PC-3 (cell line): ENCODE measurements around the gene GUCA2B. TPM values are rescaled to one million over a fixed set of nuclear protein-coding genes. Genes with fewer than 3 reads are reported as not detected.

Experiments
- ATAC-seq: fragments of 200-7000 bp; cut with Tn5 transposase; 2 replicates; pipeline ENCODE4 v1.9.1; 2020; ENCODE audit warnings: mild to moderate bottlenecking, moderate library complexity
- BruUV-seq: library from RNA; stranded (reverse); fragments of 400-500 nt; replicated peaks from 2 replicates; lab custom pipeline; 2021; lab: Mats Ljungman, UMichigan
- CTCF ChIA-PET: fragments of 300-600 bp; sonication (Branson Sonifier 250); formaldehyde crosslinking; loops from one replicate; lab custom pipeline; 2022; ENCODE audit warnings: antibody characterized with exemption; lab: Charles Lee
- POLR2A ChIA-PET: fragments of 300-600 bp; sonication (Branson Sonifier 250); formaldehyde crosslinking; loops from one replicate; lab custom pipeline; 2022; ENCODE audit warnings: antibody characterized with exemption; ENCODE audit not compliant: unreplicated experiment; lab: Charles Lee
- DNase-seq: peaks from one replicate; pipeline ENCODE4 v3.0.0-alpha.2; 2015
- H2AFZ ChIP-seq: fragments of 300-600 bp; sonication (generic); 2 replicates; pipeline ENCODE4 v1.6.0; 2016; ENCODE audit warnings: antibody characterized with exemption, low read length
- H3F3A ChIP-seq: fragments of 300-600 bp; sonication (generic); one replicate; pipeline ENCODE4 v1.6.0; 2017; ENCODE audit warnings: antibody characterized with exemption, low read length, control low read depth, mild to moderate bottlenecking; ENCODE audit not compliant: unreplicated experiment
- H3K27ac ChIP-seq: fragments of 300-600 bp; sonication (generic); 2 replicates; pipeline ENCODE4 v1.5.1; 2016; ENCODE audit warnings: mild to moderate bottlenecking, low read length
- H3K27me3 ChIP-seq: fragments of 300-600 bp; sonication (generic); 2 replicates; pipeline ENCODE4 v1.6.1; 2016; ENCODE audit warnings: low read length, mixed read lengths
- H3K36me3 ChIP-seq: fragments of 300-600 bp; sonication (generic); 2 replicates; pipeline ENCODE4 v1.6.1; 2016; ENCODE audit warnings: low read depth, mixed run types, low read length, mixed read lengths
- H3K4me1 ChIP-seq: fragments of 300-600 bp; sonication (generic); 2 replicates; pipeline ENCODE4 v1.5.1; 2016; ENCODE audit warnings: low read length; ENCODE audit not compliant: insufficient read depth
- H3K4me2 ChIP-seq: fragments of 300-600 bp; sonication (generic); 2 replicates; pipeline ENCODE4 v1.6.0; 2016; ENCODE audit warnings: low read length
- H3K4me3 ChIP-seq: fragments of 300-600 bp; sonication (generic); 2 replicates; pipeline ENCODE4 v1.5.1; 2016; ENCODE audit warnings: mild to moderate bottlenecking, low read length, mixed read lengths
- H3K79me2 ChIP-seq: fragments of 300-600 bp; sonication (generic); 2 replicates; pipeline ENCODE4 v1.6.1; 2017; ENCODE audit warnings: low read length, mixed read lengths
- H3K9ac ChIP-seq: fragments of 300-600 bp; sonication (generic); 2 replicates; pipeline ENCODE4 v1.6.0; 2016; ENCODE audit warnings: mild to moderate bottlenecking, low read length
- H3K9me2 ChIP-seq: fragments of 300-600 bp; sonication (generic); replicated peaks from 2 replicates; pipeline ENCODE4 v1.6.1; 2016; ENCODE audit warnings: mixed run types, low read length, mixed read lengths
- H3K9me3 ChIP-seq: fragments of 300-600 bp; sonication (generic); 2 replicates; pipeline ENCODE4 v1.6.1; 2016; ENCODE audit warnings: low read length, mixed read lengths
- H4K20me1 ChIP-seq: fragments of 300-600 bp; sonication (generic); 2 replicates; pipeline ENCODE4 v1.6.1; 2016; ENCODE audit warnings: low read length, mixed read lengths
- CTCF ChIP-seq: fragments of 300-600 bp; sonication (generic); conservative IDR thresholded peaks from 2 replicates; pipeline ENCODE4 v1.5.1; 2017; ENCODE audit warnings: antibody characterized with exemption, low read depth, mild to moderate bottlenecking, low read length
- EZH2 ChIP-seq: fragments of 300-600 bp; sonication (generic); IDR thresholded peaks from one replicate; pipeline ENCODE4 v1.6.1; 2017; ENCODE audit warnings: antibody characterized with exemption, mild to moderate bottlenecking, low read length; ENCODE audit not compliant: unreplicated experiment
- EZH2phosphoT487 ChIP-seq: fragments of 300-600 bp; sonication (generic); IDR thresholded peaks from 2 replicates; pipeline ENCODE4 v1.6.1; 2018; ENCODE audit warnings: mild to moderate bottlenecking, antibody characterized with exemption, low read length, borderline replicate concordance
- intact Hi-C: fragments of 100-400 bp; cut with micrococcal nuclease; formaldehyde crosslinking; loops from 2 replicates; pipeline ENCODE4 v1.9.0; 2023
- total RNA-seq: library from RNA; depleted of rRNA; stranded (reverse); fragments of >200 nt; gene quantifications from 2 replicates; pipeline ENCODE4 v1.2.3, GENCODE V29; 2014

Gene GUCA2B
- total RNA-seq, 1 experiment from 2014 or later = not detected

- intact Hi-C loops = no loop called here
Observed at GRCh38 chr1:42183210-42183956, 30.2 kb downstream of the GUCA2B start.

GRCh38 chr1:42183957-42184268 lies 30.7 kb downstream of the GUCA2B start:
- H3K9ac ChIP-seq = no peak overlapping the region
- H3K4me3 ChIP-seq = no peak overlapping the region
- ChIA-PET CTCF (no interaction called here), POLR2A (no interaction called here)
- no peaks in the 10 kb centered on the region for H3F3A ChIP-seq
- TF ChIP-seq EZH2phosphoT487 (no peak), EZH2 (no peak), CTCF (no peak)
- H4K20me1 ChIP-seq = no peaks in the 10 kb centered on the region
- H3K4me2 ChIP-seq = no peak overlapping the region
- no peak overlapping the region for H3K27ac ChIP-seq
- H3K36me3 ChIP-seq = peaks cover 17% of the 10 kb centered on the region
- ATAC-seq (no peak), DNase-seq (no peak)
- BruUV-seq = no TSS peak
- intact Hi-C loops = no loop called here
- no peaks in the 10 kb centered on the region for H3K79me2 ChIP-seq
- no peaks in the 10 kb centered on the region for H3K27me3 ChIP-seq
- no peaks in the 10 kb centered on the region for H3K9me3 ChIP-seq
- H2AFZ ChIP-seq = no peak overlapping the region
- H3K4me1 ChIP-seq = no peaks in the 10 kb centered on the region; the same call in 1 of the 2 replicates
- H3K9me2 ChIP-seq = no peaks in the 10 kb centered on the region

More at GRCh38 chr1:42183210-42183956, 30.2 kb downstream of the GUCA2B start:
- Histone ChIP-seq H3K4me3 (no peak overlapping the region), H3K27me3 (no peaks in the 10 kb centered on the region), H2AFZ (no peak overlapping the region), H3K79me2 (no peaks in the 10 kb centered on the region), H3F3A (no peaks in the 10 kb centered on the region), H3K4me2 (no peak overlapping the region), H4K20me1 (no peaks in the 10 kb centered on the region), H3K9ac (no peak overlapping the region), H3K36me3 (peaks cover 13% of the 10 kb centered on the region), H3K9me3 (no peaks in the 10 kb centered on the region), H3K9me2 (no peaks in the 10 kb centered on the region), H3K27ac (no peak overlapping the region), H3K4me1 (no peaks in the 10 kb centered on the region; the same call in 1 of the 2 replicates)
- no peak for TF ChIP-seq EZH2phosphoT487
- TF ChIP-seq EZH2 = no peak
- no peak for TF ChIP-seq CTCF
- BruUV-seq = no TSS peak
- POLR2A ChIA-PET = no interaction called here
- CTCF ChIA-PET = no interaction called here
- DNase-seq (no peak), ATAC-seq (no peak)

- H3K79me2 ChIP-seq = no peaks in the 10 kb centered on the region
- H3K9me3 ChIP-seq = no peaks in the 10 kb centered on the region
- ChIA-PET POLR2A (no interaction called here), CTCF (interaction anchor here (0.7 kb wide), 1 partner anchor 496 kb away, joined by 6 read pairs; no protein-coding TSS in a partner anchor)
- H3K27ac ChIP-seq = no peak overlapping the region
- no peak for TF ChIP-seq CTCF
- TF ChIP-seq EZH2 = no peak
- no peak for TF ChIP-seq EZH2phosphoT487
- H4K20me1 ChIP-seq = no peaks in the 10 kb centered on the region
- intact Hi-C loops = no loop called here
- H3K36me3 ChIP-seq = peaks cover 19% of the 10 kb centered on the region
- ATAC-seq = no peak
- no TSS peak for BruUV-seq
- H3K4me1 ChIP-seq = no peaks in the 10 kb centered on the region; the same call in 1 of the 2 replicates
- H3K4me3 ChIP-seq = no peak overlapping the region
- H2AFZ ChIP-seq = no peak overlapping the region
- H3K9ac ChIP-seq = no peak overlapping the region
- H3K9me2 ChIP-seq = no peaks in the 10 kb centered on the region
- DNase-seq = no peak
- no peaks in the 10 kb centered on the region for H3K27me3 ChIP-seq
- H3F3A ChIP-seq = no peaks in the 10 kb centered on the region
- H3K4me2 ChIP-seq = no peak overlapping the region
Observed at GRCh38 chr1:42184616-42185015, 31.4 kb downstream of the GUCA2B start.
